IMR-90 (cell line): ENCODE data around the gene KLHL2.

Experiments
- FOS ChIP-seq: fragments of 150-350 bp; IDR thresholded peaks from 2 replicates; pipeline ENCODE4 v1.6.1; 2016; ENCODE audit warnings: low read depth, low read length
- RAD21 ChIP-seq: IDR thresholded peaks from 2 replicates; pipeline ENCODE4 v1.6.1; 2012; ENCODE audit warnings: low read length, improper control_type of control experiment
- TF ChIP-seq, protein P1 (sequence below): fragments of 150-350 bp; IDR thresholded peaks from 2 replicates; pipeline ENCODE4 v1.6.1; 2017; ENCODE audit warnings: mild to moderate bottlenecking, antibody characterized with exemption, low read length, low read depth
- TF ChIP-seq, protein P2 (sequence below): conservative IDR thresholded peaks from 2 replicates; pipeline ENCODE4 v1.5.1; 2012; ENCODE audit warnings: mild to moderate bottlenecking, low read depth, low read length, improper control_type of control experiment

DNA sequence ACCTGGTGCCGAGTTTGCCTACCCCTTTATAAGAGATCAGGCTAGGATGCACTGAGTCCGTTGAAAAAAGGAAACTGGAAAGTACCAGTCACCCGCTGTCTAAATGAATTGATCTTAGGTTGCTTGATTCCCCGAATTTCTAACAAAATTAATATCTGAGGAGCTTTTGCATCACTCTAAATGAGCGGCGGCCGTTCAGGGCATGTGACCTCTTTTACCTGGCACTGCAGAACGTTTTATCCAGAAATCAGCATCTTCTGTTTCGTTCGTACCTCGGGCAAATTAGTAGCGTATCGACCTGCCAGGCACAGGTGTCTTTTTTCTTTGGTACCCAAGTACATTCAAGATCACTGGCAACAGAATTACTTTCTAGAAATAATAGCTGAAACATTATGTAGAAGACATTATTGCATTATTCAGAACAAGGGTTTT is 876 bp downstream of the KLHL2 start:
- TF ChIP-seq, protein P1, sequence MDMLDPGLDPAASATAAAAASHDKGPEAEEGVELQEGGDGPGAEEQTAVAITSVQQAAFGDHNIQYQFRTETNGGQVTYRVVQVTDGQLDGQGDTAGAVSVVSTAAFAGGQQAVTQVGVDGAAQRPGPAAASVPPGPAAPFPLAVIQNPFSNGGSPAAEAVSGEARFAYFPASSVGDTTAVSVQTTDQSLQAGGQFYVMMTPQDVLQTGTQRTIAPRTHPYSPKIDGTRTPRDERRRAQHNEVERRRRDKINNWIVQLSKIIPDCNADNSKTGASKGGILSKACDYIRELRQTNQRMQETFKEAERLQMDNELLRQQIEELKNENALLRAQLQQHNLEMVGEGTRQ: no peak
- TF ChIP-seq, protein P2, sequence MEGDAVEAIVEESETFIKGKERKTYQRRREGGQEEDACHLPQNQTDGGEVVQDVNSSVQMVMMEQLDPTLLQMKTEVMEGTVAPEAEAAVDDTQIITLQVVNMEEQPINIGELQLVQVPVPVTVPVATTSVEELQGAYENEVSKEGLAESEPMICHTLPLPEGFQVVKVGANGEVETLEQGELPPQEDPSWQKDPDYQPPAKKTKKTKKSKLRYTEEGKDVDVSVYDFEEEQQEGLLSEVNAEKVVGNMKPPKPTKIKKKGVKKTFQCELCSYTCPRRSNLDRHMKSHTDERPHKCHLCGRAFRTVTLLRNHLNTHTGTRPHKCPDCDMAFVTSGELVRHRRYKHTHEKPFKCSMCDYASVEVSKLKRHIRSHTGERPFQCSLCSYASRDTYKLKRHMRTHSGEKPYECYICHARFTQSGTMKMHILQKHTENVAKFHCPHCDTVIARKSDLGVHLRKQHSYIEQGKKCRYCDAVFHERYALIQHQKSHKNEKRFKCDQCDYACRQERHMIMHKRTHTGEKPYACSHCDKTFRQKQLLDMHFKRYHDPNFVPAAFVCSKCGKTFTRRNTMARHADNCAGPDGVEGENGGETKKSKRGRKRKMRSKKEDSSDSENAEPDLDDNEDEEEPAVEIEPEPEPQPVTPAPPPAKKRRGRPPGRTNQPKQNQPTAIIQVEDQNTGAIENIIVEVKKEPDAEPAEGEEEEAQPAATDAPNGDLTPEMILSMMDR: no peak
- TF ChIP-seq RAD21: no peak
- TF ChIP-seq FOS: no peak
